ENCODE data around the gene ADAMTSL4. TPM values are rescaled to one million over a fixed set of nuclear protein-coding genes. Genes with fewer than 3 reads are reported as not detected.

ADAMTSL4 gene
- total RNA-seq, 1 donor from 2014 or later = 6.7 TPM

DNA sequence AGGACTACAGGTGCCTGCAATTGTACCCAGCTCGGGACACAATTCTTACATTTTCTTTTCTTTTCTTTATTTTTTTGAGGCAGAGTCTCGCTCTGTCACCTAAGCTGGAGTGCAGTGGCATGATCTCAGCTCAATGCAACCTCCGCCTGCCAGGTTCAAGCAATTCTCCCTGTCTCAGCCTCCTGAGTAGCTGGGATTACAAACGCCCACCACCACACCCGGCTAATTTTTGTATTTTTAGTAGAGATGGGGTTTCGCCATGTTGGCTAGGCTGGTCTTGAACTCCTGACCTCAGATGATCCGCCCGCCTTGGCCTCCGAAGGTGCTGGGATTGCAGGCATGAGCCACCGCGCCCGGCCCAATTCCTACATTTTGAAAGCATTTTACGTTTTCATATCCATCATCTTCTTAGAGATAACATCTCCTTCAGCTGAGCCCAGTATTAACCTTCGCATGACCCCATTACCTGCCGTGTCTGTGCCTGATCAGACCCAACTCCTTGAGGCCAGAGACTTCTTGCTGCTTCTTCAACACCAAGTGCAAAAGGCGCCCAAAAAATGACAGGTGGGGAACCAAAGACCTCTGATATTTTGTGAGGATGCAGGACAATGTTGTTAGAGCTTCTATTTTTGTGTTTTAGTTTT, 2.8 kb upstream of the ADAMTSL4 start:
- Histone ChIP-seq H3K9me3 (ENCODE audit: insufficient read depth, low read depth, low read length) (no peaks in the 10 kb centered on the region), H4K20me1 (ENCODE audit: insufficient read depth, low read length) (no peaks in the 10 kb centered on the region), H3K79me2 (ENCODE audit: insufficient read depth, low read length) (no peaks in the 10 kb centered on the region), H2AFZ (ENCODE audit: low read depth, low read length) (no peak overlapping the region), H3K4me2 (ENCODE audit: low read length) (no peak overlapping the region), H3K36me3 (ENCODE audit: insufficient read depth, low read length) (no peaks in the 10 kb centered on the region), H3K4me3 (ENCODE audit: insufficient read depth, low read depth, low read length) (no peak overlapping the region), H3K27ac (ENCODE audit: low read depth, low read length) (no peak overlapping the region), H3K27me3 (ENCODE audit: insufficient read depth, low read length) (no peaks in the 10 kb centered on the region), H3K4me1 (ENCODE audit: insufficient read depth, low read length) (peaks cover 4% of the 10 kb centered on the region), H3K9ac (ENCODE audit: low read length) (no peak overlapping the region)
- no peak for TF ChIP-seq EZH2 (IDR thresholded peaks at IDR 0.05; ENCODE audit: insufficient read depth, low read length)
- TF ChIP-seq, protein P1, sequence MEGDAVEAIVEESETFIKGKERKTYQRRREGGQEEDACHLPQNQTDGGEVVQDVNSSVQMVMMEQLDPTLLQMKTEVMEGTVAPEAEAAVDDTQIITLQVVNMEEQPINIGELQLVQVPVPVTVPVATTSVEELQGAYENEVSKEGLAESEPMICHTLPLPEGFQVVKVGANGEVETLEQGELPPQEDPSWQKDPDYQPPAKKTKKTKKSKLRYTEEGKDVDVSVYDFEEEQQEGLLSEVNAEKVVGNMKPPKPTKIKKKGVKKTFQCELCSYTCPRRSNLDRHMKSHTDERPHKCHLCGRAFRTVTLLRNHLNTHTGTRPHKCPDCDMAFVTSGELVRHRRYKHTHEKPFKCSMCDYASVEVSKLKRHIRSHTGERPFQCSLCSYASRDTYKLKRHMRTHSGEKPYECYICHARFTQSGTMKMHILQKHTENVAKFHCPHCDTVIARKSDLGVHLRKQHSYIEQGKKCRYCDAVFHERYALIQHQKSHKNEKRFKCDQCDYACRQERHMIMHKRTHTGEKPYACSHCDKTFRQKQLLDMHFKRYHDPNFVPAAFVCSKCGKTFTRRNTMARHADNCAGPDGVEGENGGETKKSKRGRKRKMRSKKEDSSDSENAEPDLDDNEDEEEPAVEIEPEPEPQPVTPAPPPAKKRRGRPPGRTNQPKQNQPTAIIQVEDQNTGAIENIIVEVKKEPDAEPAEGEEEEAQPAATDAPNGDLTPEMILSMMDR (IDR thresholded peaks at IDR 0.05; ENCODE audit: insufficient read depth, low read depth, low read length) = no peak
- H3K4me1 Mint-ChIP-seq (ENCODE audit: low read depth, unreplicated experiment) = peaks cover 3% of the 10 kb centered on the region
- no peak overlapping the region for H3K27ac Mint-ChIP-seq (ENCODE audit: unreplicated experiment)
- DNase-seq (ENCODE audit: low read depth) (no peak), FAIRE-seq (no peak)
- no peaks in the 10 kb centered on the region for H3K27me3 Mint-ChIP-seq (ENCODE audit: low read depth, unreplicated experiment)
- no peaks in the 10 kb centered on the region for H3K36me3 Mint-ChIP-seq (ENCODE audit: low read depth, unreplicated experiment)
- H3K9me3 Mint-ChIP-seq (ENCODE audit: unreplicated experiment) = no peaks in the 10 kb centered on the region
- no peak overlapping the region for H3K4me3 Mint-ChIP-seq (ENCODE audit: unreplicated experiment)

DNA sequence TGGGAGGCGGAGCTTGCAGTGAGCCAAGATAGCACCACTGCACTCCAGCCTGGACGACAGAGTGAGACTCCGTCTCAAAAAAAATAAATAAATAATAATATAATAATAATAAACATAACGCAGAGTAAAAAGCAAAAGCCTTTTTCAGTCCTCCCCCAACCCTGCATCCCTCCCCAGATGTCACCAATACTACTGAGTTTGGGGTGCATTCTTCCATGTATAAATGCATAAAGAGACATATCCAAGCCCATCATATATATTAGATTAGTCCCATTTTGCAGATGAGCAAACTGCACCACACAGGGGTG, 930 bp upstream of the ADAMTSL4 start:
- Mint-ChIP-seq H3K4me1 (ENCODE audit: low read depth, unreplicated experiment) (peaks cover 14% of the 10 kb centered on the region), H3K36me3 (ENCODE audit: low read depth, unreplicated experiment) (no peaks in the 10 kb centered on the region), H3K27me3 (ENCODE audit: low read depth, unreplicated experiment) (no peaks in the 10 kb centered on the region), H3K9me3 (ENCODE audit: unreplicated experiment) (no peaks in the 10 kb centered on the region), H3K4me3 (ENCODE audit: unreplicated experiment) (peak overlapping the region; percentile 83), H3K27ac (ENCODE audit: unreplicated experiment) (peak overlapping the region; percentile 80)
- H2AFZ ChIP-seq (ENCODE audit: low read depth, low read length) = peak overlapping the region; percentile 57
- no peak overlapping the region for H3K27ac ChIP-seq (ENCODE audit: low read depth, low read length)
- no peaks in the 10 kb centered on the region for H3K27me3 ChIP-seq (ENCODE audit: insufficient read depth, low read length)
- DNase-seq (ENCODE audit: low read depth) (no peak), FAIRE-seq (no peak)
- H3K4me3 ChIP-seq (ENCODE audit: insufficient read depth, low read depth, low read length) = peak overlapping the region; percentile 54
- no peaks in the 10 kb centered on the region for H3K79me2 ChIP-seq (ENCODE audit: insufficient read depth, low read length)
- H3K9me3 ChIP-seq (ENCODE audit: insufficient read depth, low read depth, low read length) = no peaks in the 10 kb centered on the region
- H3K36me3 ChIP-seq (ENCODE audit: insufficient read depth, low read length) = no peaks in the 10 kb centered on the region
- TF ChIP-seq, protein P1 (IDR thresholded peaks at IDR 0.05; ENCODE audit: insufficient read depth, low read depth, low read length) = no peak
- TF ChIP-seq EZH2 (IDR thresholded peaks at IDR 0.05; ENCODE audit: insufficient read depth, low read length) = no peak
- H3K9ac ChIP-seq (ENCODE audit: low read length) = peak overlapping the region; percentile 72
- peaks cover 14% of the 10 kb centered on the region for H3K4me1 ChIP-seq (ENCODE audit: insufficient read depth, low read length)
- H3K4me2 ChIP-seq (ENCODE audit: low read length) = peak overlapping the region; percentile 88
- H4K20me1 ChIP-seq (ENCODE audit: insufficient read depth, low read length) = no peaks in the 10 kb centered on the region

DNA sequence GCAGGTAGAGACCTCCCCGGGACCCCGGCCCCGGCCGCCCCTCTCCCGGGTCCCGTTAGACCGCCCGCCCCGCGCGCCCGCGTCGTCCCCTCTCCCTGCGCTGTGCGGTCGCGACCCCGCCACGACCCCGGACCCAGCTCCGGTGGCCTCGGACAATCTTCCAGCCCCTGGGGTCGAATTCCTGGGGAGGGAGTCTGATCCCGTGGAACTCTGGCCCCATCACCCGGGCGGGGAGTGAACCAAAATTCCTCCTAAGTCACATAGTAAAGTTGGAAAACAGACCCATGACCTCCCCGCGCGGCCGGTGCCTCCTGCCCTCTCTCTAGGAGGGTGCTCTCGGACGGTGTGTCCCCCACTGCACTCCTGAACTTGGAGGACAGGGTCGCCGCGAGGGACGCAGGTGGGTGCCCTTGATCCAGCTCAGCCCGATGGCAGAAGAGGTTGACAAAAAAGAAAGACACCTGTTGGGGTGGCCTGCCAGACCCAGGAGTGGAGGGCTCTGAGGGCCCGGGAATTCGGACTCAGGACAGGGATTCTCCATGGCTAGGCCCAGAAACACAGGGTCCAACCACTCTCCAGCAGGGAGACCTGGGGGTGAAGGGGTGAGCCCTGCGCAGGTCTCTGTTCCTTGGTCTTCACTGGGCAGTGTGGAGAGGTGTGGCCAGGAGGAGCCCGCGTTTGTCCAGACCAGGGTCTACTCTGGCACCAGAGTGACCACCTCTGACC, 451 bp downstream of the ADAMTSL4 start:
- H3K27me3 ChIP-seq (ENCODE audit: insufficient read depth, low read length) = no peaks in the 10 kb centered on the region
- no peaks in the 10 kb centered on the region for H3K36me3 ChIP-seq (ENCODE audit: insufficient read depth, low read length)
- no peak overlapping the region for H3K27ac ChIP-seq (ENCODE audit: low read depth, low read length)
- H3K79me2 ChIP-seq (ENCODE audit: insufficient read depth, low read length) = no peaks in the 10 kb centered on the region
- peak overlapping the region; percentile 75 for H3K27ac Mint-ChIP-seq (ENCODE audit: unreplicated experiment)
- peak overlapping the region; percentile 88 for H3K4me2 ChIP-seq (ENCODE audit: low read length)
- no peak overlapping the region for H2AFZ ChIP-seq (ENCODE audit: low read depth, low read length)
- peaks cover 14% of the 10 kb centered on the region for H3K4me1 Mint-ChIP-seq (ENCODE audit: low read depth, unreplicated experiment)
- H3K4me1 ChIP-seq (ENCODE audit: insufficient read depth, low read length) = peaks cover 14% of the 10 kb centered on the region
- peak overlapping the region; percentile 59 for H3K9ac ChIP-seq (ENCODE audit: low read length)
- H3K27me3 Mint-ChIP-seq (ENCODE audit: low read depth, unreplicated experiment) = no peaks in the 10 kb centered on the region
- TF ChIP-seq, protein P1 (IDR thresholded peaks at IDR 0.05; ENCODE audit: insufficient read depth, low read depth, low read length) = no peak
- no peak for TF ChIP-seq EZH2 (IDR thresholded peaks at IDR 0.05; ENCODE audit: insufficient read depth, low read length)
- no peak for FAIRE-seq
- no peaks in the 10 kb centered on the region for H3K36me3 Mint-ChIP-seq (ENCODE audit: low read depth, unreplicated experiment)
- H4K20me1 ChIP-seq (ENCODE audit: insufficient read depth, low read length) = no peaks in the 10 kb centered on the region
- DNase-seq (ENCODE audit: low read depth) = no peak
- no peaks in the 10 kb centered on the region for H3K9me3 ChIP-seq (ENCODE audit: insufficient read depth, low read depth, low read length)
- peak overlapping the region; percentile 80 for H3K4me3 Mint-ChIP-seq (ENCODE audit: unreplicated experiment)
- H3K9me3 Mint-ChIP-seq (ENCODE audit: unreplicated experiment) = no peaks in the 10 kb centered on the region
- peak overlapping the region; percentile 28 for H3K4me3 ChIP-seq (ENCODE audit: insufficient read depth, low read depth, low read length)

All from astrocyte (in vitro differentiated cells and primary cell).